Activated CD4-positive, alpha-beta T cell treated with anti-CD3 and anti-CD28 coated beads, Interleukin-2, amount 50 U/mL, for 16 hours (primary cell): ENCODE data around the gene ACOX3.
"Not testable (repeated sequence)": the region's sequence is repeated elsewhere in the genome, so short reads cannot be mapped to it uniquely, and the experiment has no call there.

Experiments
- DNase-seq: peaks from one replicate; pipeline ENCODE4 v3.0.0-alpha.2; 2020

Gene ACOX3

DNA sequence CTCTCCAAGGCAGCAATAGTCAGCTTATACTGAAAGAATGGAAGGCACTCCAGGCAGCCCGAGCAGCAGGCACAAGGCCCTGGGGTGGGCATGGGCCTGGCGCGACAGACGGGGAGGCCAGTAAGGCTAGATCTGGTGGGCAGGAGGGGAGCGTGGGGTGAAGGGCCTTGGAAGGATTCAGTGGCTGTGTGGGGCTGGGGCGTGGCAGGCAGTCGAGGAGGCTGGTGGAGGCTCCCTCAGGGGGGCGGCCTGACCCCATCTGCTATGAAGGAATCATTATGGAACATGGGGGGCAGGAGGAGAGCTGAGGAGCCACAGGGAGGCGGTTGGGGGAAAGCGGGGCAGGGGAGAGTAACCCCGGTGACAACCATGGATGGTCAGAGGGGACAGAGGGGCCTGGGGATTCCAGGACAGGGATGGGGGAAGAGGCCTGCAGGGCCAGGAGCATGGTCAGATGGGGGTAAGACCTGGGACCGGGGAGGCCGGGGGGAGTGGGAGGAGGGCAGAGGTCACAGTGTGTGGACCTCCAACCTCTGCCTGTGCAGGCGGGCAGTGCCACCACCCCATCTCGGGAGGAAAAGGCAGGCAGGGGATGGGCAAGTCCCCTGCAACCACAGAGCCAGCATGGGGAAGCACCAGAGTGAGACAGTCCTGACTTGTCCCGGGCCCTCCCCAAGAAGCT, 70.3 kb downstream of the ACOX3 start:
- no peak for DNase-seq

DNA sequence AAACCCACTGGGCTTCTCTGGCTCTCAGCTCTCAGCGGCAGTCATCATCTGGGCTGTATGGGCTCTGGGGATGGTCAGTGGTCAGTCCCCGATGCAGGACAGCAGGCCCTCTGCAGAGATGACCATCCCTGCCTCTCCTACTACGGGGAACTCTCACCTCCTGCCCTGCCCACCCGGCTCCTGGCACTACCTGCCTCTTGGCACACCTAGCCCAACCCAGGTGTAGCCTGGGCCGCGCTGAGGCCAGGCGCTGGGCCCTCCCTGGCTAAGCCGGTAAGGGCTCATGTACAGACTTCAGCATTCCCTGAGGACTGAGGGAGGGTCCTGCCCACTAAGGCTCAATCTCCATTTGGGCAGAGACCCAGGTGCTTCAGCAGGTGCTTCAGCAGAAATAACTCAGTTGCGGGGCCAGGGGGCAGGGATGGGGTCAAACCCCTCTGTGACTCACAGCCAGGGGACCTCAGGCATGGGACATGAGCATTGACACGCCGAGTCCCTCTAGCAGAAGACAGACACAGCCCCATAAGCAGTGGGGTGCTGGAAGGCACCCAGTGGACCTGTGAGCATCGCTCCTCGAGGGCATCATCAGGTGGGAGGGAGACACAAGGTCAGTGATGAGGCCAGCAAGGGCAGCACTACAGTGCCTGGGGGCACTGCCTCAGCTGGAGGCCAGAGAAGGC, 71.0 kb downstream of the ACOX3 start:
- no peak for DNase-seq

DNA sequence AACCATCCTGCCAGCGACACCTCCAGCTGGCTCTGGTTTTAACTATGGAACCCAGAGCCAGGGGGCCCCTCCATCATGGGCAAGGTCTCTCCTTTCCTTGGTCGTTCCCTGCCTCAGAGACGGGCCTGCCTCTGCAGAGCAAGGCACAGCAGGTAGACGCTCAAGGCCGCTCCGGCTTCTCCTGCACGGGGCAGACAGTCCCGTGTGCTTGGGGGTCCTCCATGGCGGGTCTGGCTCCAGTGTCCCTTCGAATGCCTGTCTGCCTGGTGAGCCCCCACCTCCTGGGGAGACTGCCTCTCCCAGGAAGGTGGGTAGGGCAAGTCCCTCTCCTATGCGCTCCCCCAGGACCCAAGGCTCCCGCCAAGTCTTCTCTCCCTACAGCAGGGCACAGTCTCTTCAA, 71.5 kb downstream of the ACOX3 start:
- no peak for DNase-seq

DNA sequence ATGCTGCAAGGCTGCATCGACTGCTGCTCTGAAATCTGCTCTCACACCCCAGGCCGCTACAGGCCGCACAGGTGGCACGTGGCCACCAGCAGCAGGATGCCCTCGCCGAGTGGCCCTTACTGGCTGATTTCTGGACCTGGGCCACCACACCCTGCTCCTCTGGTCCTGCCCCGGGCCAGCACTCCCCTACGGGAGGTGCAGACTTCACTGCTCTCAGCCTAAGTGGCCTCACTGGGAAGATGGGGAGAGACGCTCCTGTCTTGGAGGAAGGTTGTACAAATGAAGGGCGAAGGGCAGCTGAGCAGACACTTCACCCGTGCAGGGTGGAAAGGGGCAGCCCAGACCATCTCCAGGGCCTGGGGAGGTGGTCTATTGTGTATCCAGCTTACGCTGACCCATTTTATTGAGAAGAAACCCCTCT, 72.5 kb downstream of the ACOX3 start:
- no peak for DNase-seq

DNA sequence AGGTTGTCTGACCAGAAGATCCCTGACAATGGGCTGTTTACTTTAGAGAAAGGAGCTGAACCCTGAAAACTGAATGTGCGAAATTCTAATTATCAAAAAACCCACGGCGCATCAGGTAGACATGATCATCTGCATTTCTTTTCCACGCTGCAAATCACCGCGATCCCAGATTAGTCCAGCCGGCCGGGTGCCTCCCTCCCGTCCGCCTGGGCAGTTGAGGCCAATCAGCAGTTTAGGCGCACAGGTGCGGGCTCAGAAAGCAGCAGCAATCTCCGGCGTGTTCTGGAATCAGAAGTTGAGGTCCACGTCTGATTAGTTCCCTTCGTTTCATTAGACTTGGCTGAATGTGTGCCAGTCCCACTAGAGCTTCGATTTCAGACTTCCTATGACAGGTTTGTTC, 73.9 kb downstream of the ACOX3 start:
- no peak for DNase-seq

DNA sequence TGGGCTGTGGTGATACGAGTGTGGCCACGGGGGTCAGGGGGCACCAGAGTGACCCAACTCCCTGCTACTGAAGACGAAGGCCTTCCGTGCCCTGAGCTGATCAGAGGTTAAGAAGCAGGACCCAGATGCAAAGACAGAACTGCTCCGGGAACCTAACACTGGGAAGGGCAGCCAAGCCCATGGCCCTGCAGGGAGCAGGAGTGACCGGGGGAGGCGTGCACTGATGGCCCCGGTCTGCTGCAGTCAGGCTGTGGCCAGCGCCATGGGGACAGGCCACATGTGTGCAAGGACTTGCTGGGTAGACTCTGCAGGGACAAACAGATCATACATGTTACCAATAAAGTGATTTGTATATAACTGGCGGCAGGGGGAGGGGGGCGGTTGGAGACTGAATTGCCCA, 74.6 kb downstream of the ACOX3 start:
- DNase-seq, result no peak

DNA sequence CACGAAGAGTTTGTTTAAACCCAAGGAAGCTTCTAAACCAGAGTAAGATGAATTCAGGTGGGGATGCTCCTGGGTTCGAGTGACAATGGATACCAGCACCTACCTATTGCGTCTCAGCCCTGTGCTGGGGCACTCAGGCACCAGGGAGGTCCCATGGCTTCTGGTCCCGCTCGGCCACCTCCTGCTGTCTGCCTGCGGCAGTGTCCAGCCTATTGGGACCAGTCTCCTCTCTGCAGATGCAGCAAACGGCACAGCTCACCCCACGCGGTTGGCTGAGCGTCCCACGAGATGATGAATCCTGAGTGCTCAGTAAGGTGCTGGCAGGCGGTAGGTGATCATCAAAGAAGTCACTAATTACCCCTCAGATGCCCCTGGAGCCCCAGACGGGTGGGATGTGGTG, 75.2 kb downstream of the ACOX3 start:
- DNase-seq, result no peak

DNA sequence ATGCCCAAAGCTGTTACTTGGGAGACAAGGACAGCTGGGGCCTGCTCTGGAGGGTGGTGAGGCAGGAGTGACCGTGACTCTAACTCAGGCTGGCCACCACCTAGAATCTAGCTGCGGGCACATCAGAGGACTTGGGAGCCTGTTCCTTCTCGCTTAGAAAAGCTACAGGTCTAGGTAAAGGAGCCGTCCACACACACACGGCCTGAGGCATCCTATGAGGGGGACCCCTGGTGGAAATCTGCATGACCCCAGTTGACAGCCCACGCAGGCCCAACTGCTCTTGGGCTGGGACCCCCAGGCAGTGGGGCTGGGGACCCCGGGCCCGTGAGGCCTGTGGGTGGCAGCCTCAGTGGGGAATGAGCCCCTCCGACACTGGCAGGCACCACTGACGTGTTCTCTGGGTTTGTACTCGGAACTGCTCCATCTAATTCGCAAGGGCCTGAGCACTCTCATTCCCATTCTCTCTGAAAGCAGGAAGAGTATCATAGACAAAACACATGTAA, 75.6 kb downstream of the ACOX3 start:
- no peak for DNase-seq

DNA sequence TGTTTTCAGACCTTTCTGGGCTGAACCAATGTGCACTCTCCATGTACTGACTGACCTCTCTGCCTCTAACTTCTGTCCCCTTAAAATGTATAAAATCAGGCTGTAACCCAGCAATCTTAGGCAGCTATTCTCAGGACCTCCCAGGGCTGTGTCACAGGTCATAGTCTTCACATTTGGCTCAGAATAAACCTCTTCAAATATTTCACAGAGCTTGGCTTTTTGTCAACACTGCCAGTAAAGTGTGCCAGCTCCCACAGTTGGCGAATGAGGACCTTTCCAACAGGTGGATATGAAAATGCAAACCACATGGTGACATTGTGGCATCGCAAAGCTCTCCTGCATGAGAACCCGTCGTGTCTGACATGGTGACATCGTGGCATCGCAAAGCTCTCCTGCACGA, 76.4 kb downstream of the ACOX3 start:
- DNase-seq, result no peak

DNA sequence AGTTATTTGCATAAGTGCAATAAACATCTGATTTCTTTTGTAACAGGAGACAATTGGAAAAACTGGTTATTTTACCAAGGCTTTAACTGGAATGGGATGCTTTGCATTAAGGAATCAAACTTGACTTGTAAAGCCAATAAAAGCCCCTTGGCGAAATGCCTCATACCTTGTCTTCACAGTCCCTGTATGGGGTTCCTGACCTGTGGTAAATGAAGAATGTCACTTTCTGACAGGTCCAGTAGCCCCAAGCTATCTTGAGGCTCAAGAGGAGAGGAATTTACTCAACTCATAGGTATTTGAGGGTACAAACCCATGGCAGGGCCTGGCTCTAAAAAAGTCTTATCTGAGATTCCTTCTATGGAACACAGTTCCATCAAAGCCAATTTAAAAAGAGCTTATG, 78.0 kb downstream of the ACOX3 start:
- no peak for DNase-seq

DNA sequence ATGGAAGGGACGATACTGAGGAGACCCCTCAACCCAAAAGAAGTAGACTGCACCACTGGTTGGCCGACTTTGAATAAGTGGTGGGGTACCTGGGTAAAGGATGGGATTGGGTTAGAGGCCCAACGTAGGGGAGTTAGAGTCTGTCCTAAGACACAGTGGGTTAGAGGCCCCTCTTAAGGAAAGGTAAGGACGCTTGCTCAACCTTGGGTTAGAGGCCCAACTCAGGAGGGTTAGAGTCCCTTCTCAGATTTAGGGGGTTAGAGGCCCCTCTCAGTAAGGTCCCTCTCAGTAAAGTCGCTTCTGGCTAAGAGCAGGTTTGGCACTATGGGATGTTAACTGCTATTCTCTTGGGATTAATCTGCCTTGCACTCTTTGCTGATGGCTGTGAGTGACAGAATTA, 81.3 kb downstream of the ACOX3 start:
- no peak for DNase-seq

DNA sequence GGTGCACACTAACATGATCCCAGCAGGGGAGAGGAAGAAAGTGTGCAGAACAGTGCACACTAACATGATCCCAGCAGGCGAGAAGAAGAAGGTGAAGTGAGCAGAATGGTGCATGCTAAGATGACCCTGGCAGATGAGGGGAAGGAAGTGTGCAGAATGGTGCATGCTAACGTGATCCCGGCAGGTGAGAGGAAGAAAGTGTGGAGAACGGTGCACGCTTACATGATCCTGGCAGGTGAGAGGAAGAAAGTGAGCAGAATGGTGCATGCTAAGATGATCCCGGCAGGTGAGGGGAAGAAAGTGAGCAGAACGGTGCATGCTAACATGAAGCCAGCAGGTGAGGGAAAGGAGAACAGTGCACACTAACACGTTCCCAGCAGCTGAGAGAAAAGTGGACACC, 83.7 kb downstream of the ACOX3 start:
- no peak for DNase-seq

DNA sequence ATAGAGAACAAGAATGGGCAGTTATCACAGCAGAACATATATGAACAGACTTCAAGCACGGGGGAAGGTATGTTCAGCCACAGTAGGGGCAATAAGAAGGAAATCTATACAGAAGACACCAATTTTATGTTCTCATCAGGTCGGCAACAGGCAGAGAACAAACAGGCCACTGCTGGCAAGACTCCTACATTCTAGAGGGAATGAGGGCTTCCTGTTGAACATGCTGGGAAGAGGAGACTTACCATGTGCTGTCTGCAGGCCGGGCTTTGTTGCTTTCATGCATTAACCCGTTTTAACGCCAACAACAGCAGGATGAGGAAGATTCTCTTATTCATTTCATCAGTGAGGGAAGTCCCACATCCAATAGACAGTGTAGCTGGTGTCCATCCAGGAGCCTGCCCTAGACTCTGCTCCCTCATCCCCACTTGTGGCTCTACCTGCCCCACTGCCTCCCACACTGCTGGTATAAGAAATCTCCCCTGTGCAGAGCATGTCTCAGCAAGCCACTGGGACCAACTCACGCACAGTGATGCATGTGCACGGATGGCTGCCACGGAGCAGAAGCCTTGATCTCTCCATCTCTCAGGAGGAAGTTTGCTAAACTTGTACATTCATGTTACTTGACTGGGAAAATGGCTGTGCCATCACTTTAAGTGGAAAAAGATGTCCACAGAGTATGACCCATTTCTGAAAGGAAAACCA, 84.5 kb downstream of the ACOX3 start:
- DNase-seq, result no peak

DNA sequence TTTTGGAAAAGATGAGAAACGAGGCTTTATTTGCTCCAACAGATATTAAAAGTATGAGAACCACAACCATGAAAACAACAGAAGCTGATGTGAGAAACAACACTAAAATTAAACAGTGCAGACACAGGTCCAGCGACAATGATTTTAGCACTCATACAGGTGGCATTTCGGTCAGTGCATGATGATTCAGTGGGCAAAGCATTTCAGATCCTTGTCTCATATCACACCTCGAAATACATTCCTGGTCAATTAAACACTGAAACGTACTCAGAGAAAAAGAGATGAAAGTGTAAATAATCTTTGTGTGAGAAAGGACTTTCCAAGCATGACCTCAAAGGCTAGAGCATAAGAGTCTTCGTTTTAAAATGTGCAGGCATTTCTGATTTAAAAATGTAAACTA, 85.2 kb downstream of the ACOX3 start:
- DNase-seq, result no peak

DNA sequence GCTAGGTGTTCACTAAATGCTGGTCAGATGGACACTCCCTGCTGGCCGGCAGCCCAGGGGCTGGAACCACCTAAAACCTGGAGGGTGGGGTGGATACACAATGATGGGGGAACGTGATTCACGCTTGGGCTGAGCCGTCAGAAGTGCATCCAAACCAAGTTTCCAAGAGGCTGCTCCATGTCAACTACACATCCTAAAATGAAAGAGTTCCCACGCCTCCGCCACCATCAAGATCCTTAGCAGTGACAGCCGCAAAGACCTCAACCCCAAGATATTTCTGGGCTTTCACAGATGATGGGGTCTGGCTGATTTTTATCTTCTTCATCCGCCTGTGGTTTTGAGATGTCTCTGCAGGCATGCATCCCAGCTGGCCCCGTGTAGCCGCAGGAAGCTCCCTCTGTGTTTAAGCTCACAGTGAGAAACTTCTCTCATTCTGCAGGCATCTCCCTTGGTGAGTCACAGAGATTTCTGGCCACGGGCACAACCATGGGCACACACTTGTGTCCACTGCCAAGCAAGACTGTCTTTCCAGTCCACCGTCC, 86.5 kb downstream of the ACOX3 start:
- no peak for DNase-seq

DNA sequence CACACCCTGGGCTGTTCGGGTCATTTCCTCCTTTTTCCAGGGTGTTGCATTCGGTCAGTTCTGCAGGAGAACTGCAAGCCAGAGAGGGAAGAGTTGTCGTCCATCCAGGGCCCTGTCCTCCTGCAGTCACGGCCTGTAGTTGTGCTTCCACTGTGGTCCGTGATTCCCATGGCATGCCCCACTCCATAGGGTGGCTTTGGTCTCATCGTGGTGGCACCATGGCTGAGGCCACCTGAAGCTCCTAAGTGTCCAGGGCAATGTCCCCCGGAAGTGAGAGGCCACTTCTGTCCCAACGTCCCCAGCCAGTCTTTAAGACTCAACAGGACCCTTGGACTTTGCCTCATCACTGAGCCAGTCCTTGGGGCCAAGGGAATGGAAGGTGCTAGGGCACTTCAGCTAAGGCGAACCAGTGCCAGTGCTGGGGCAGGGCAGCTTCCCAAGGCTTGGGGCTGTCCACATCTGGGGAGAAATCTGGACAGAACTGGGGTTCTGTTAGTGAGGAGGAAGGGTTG, 87.3 kb downstream of the ACOX3 start:
- no peak for DNase-seq

DNA sequence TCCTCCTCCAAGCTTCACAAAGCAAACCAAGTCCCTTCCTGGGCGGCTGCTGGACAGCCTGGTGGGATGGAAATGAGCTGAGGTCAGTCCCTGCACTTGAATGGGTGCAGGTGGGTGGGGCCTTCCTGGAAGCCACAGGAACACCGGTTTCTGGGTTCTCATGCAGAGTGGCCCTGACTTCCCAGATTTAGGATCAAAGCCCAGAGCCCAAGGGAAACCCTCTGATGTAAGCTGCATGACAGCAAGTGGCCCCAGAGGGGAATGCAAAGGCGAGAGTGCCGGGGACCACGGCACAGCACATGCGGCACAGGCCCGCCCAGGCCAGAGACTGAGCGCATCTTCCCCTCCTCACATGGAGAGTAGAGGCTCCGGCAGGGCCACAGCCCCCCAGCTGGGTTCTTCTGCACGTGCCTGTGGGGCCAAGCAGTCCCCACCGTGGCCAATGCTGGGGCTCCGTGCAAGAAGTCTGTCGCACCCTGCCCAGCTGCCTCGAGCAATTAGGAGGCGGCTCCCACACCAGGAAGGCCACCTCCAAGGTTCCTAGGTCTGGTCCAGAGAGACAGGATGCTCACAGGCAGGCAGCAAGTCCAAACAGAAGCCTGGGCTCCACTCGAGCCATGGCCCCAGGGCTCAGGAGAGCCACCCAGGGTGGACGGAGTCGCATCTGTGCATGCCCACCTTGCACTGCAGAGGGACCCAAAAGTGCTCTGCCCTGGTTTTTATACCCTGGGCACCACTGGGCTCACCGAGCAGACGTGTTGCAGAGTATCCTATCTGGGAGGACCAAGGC, 88.0 kb downstream of the ACOX3 start:
- no peak for DNase-seq

DNA sequence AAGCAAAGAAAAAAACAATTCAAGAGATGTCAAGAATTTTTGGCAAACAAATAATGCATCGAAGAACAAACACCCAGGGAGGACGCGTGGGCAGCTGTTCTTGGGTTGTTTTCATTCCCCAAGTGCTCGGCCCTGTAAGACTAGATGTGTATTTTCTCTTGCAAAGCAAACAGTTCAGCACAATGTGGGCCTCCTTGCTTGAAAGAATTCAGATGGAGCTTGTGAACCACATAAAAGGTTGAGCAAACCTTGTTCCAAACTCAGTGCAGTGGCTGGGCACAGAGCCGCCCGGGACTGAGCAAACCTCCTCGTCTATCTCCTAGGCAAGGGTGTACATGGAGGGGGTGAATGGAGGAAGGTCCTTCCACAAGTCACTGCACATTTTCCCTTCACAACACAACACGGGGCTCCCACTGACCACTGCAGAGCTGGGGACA, 88.6 kb downstream of the ACOX3 start:
- DNase-seq, result no peak

DNA sequence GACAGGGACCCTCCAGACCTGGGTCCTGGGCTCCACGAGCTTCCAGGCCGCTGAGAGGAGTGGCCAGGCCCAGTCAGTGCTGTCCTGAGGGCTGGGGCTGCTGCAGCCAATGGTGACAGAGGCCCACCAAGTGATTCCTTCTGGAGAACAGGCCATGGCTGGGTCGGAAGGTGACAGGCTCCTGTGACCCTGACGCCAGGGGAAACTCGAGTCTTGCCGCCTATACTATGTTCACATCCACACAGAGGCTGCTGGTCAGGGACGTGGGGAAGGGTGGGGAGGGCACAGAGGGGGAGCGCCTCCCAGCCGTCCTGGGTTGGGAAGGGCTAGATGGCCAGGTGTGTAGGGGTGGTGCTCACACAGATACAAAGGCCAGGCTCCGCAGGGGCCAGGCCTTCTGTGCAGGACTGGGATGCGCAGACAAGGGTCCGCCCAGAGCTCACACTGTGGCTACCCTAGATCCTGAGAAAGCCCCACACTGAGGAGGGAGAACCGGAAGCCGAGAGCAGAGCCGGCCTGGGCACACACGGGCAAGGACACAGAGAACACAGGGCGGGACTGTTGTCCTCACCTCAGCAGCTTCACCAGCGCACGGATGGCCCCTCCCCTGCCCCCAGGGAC, 89.6 kb downstream of the ACOX3 start:
- DNase-seq, result no peak

DNA sequence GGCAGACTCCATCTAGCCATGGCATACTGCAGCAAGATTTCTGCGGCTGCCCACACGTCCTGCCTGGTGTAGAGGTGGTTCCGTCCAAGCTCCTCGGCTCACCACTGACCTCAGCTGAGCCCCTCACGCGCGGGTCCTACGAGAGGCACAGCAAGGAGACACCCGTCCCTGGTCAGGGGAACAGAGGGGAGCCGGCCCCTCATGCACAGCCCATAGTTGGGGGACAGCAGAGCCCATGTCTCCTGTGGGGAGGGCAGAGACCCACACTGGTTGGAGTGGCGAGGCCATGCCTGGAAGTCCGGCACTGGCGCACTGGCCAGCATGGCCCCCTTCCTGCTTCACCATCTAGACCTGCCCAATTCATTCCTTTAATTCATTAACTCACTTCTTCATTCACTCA, 90.2 kb downstream of the ACOX3 start:
- DNase-seq, result no peak

DNA sequence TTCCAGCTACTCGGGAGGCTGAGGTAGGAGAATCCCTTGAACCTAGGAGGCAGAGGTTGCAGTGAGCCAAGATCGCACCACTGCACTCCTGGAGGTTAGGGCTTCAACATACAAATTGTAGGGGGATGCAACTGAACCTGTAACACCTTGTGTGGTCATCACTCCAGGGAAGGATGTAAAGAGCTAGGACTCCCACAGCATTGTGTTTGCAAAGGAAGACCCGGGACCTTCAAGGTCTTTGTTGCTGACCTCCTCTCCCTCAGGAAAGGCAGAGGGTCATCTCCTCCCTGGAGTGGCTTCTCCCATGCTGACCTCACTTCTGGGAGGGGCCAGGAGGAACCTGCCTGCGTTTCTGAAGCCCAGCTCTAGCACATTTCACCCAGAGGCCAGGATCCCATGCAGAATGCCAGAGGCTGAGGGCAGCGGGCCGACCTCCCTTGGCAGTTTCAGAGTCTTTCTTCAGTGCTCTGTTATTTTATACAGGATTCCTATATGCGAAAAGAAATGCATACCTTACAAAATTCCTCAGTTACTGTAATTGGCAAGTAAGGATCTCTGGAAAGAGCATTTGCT, 90.8 kb downstream of the ACOX3 start:
- DNase-seq, result no peak

DNA sequence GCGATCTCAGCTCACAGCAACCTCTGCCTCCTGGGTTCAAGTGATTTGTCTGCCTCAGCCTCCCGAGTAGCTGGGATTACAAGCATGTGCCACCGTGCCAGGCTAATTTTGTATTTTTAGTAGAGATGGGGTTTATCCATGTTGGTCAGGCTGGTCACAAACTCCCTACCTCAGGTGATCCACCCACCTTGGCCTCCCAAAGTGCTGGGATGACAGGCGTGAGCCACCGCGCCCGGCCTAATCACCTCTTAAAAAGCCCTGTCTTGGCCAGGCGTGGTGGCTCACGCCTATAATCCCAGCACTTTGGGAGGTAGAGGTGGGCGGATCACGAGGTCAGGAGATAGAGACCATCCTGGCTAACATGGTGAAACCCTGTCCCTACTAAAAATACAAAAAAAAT, 91.3 kb downstream of the ACOX3 start:
- DNase-seq, result not testable (repeated sequence)
